Inflammatory macrophage treated with lipopolysaccharide for 1 hour (primary cell): ENCODE results near the gene CRYBG1.

Source experiments
- DNase-seq, 2 donors: peaks; one replicate each; pipeline ENCODE4 v3.0.0-alpha.2; 2020 to 2022

CRYBG1 gene

DNA sequence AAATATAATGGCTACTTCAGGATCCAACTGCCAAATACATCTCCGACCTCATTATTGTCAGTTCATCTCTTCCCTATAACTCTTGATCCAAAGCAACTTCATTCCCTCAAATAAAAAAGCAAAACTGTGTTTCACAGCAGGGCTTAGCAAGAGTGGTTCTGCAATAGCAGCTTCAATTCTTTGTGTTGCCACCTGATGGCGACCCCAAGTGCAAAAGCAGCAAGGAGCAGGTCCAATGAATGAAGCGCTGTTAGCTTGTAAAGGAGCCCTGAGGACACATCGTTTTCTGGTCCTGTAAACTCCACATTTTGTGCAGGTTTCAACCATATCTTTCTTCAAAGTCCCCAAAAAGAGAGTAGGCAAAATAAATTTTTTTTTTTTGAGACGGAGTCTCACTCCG is 249.2 kb downstream of the CRYBG1 start:
- no peak for DNase-seq

DNA sequence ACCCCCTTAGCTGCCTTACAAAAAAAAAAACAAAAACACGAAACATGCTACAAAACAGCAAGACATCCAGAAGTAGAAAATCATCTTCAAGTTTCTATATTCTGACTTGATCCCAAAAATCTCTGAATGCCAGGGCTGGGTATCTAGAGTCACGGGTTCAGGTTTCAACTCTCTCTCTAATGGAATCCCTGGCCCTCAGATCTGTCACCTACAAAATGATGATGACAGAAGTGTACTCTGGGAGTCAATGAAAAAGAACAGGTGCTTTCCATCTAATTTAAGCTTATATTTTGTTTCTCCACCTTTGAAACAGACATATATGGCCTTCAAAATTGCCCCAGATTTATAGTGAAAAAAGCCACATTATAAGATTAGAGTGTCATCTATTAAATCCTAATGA is 250.5 kb downstream of the CRYBG1 start:
- no peak for DNase-seq

GRCh38 chr6:106612671-106613416 is 252.3 kb downstream of the CRYBG1 start:
- no peak for DNase-seq

DNA sequence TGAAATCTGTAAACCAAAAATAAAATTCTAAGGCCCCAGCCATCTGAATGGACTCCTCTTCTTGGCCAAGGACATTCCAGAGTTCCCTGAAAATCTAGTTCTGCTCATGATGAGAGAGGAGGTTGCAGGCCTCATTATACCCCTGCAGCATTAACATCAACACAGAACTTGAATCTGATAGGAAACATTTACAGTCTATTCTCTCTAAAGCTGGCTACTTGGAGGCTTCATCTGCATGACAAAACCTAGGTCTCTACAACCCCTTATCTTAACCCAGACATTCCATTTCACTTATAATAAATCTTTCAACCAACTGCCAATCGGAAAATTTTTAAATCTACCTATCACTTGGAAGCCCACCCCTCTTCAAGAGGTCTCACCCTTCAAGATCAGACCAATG is 253.1 kb downstream of the CRYBG1 start:
- DNase-seq, result no peak

DNA sequence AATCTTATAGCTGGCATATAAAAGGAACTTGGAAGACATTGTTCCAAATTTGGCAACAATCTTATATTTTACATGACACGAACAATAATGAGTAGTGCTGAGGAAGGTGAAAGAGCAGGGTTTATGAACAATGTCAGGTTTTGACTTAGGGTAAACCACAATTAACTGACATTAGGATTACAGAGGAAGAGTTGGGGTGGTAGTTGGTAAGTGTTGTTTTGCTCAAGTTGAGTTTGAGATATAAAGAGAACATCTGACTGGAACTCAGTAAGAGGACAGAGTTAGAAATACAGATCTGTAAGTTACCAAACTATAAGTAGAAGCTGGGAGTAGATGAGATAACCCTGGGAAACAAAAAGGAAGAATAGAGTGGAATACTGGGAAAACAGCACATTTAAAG is 253.6 kb downstream of the CRYBG1 start:
- DNase-seq, result no peak

DNA sequence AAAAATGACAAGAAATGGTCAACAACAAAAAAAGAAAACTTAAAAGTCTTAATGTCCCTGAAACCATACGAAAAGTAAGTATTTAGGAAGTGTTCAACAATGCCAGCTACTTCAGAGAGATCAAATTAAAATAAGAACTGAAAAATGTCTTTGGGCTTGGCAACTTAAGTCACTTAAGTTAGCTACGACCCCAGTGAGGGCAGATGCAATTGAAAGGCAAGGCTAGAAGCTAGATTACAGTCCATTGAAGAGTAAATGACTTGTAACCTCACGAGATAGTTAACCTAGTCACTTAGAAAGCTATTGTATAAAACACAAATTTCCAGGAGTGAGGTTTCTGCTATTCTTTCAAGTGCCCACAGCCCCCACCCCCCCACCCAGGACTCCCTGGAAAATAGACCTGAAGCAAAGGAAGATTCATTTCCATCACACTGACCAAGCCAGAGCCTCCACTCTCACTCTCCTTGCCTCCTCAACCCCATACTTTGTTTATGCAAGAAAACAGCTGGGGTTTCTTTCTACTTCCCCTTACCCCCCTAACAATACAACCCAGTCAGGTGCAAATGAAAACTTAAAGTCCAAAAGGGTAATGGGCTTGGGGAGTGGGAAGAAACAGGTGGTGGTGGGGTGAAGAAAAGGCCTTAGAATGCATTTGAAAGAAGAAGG is 254.2 kb downstream of the CRYBG1 start:
- no peak for DNase-seq

DNA sequence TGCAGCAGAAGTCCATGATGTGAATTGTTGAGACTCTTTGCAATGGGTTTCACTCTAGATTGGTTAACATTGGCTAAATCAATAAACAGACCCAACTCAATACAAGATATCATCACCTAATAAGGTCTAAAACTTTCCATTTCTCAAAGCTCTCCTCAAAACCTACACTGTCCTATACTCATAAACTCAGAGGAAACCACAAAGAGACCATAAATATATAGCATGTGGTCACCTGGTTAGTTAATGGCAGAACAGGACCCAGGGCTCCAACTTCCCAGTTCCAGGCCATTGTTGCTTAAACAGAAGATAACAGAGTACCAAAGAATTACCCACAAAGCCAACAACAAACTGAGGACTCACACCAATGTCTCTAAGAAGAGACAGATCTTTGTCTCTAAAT is 256.8 kb downstream of the CRYBG1 start:
- no peak for DNase-seq

DNA sequence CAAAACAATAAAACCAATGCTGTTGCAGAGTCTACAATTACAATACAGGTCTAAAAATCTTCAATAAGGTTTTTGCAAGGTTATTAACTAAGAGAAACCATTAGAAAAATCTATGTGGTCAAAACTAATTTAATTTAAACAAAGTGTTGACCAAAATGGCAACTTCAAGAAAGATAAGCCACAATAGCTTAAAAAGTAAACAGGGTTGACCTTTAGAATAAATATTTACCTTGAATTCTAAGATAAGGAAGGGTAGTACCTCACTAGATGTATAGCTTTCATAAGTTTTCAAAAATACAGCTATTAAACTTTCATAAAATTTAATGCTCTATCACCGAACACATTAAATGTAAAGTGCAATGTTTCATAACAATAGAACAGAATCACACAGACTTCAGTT is 257.3 kb downstream of the CRYBG1 start:
- DNase-seq, result no peak

DNA sequence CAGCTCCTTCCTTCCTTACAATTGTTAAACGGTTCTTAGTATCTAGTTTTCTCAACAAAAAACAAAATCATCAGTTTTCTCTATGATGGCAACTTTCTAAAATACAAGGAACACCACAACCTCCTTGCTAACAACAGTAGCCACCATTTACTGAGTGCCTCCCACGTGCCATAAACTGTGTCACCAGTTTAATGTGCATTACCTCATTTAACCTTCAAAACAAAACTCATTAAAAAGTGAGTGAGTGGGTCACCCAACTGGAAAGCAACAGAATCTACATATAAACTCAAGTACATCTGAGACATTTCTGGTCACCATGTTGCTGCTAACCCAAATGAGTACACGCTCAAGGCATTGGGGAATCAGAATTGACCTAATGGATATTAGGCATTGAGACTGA is 257.8 kb downstream of the CRYBG1 start:
- DNase-seq, result no peak

DNA sequence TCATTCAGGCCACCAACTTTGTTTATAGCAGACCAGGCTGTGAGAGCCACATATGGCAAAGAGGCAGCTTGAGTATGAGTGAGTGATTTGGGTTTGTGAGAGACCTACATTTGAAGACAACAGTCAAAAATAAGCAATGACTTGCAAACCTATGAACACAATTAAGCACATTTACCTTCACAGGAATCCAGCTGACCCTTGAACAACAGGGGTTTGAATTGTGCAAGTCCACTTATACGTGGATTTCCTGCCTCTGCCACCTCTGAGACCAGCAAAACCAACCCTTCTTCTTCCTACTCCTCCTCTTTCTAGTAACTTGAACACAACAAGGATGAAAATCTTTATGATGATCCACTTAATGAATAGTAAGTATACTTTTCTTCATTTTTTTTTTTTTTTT is 258.7 kb downstream of the CRYBG1 start:
- no peak for DNase-seq

- DNase-seq, result no peak
Observed at GRCh38 chr6:106620931-106621672, 260.6 kb downstream of the CRYBG1 start.
